TTC549 (cell line): ENCODE measurements around the gene NSD1.

Experiments used
- FAIRE-seq: peaks from 2 replicates; lab custom pipeline; 2012; peaks lifted over from hg19 to GRCh38; lab: Jason Lieb, UNC

Gene NSD1, protein sequence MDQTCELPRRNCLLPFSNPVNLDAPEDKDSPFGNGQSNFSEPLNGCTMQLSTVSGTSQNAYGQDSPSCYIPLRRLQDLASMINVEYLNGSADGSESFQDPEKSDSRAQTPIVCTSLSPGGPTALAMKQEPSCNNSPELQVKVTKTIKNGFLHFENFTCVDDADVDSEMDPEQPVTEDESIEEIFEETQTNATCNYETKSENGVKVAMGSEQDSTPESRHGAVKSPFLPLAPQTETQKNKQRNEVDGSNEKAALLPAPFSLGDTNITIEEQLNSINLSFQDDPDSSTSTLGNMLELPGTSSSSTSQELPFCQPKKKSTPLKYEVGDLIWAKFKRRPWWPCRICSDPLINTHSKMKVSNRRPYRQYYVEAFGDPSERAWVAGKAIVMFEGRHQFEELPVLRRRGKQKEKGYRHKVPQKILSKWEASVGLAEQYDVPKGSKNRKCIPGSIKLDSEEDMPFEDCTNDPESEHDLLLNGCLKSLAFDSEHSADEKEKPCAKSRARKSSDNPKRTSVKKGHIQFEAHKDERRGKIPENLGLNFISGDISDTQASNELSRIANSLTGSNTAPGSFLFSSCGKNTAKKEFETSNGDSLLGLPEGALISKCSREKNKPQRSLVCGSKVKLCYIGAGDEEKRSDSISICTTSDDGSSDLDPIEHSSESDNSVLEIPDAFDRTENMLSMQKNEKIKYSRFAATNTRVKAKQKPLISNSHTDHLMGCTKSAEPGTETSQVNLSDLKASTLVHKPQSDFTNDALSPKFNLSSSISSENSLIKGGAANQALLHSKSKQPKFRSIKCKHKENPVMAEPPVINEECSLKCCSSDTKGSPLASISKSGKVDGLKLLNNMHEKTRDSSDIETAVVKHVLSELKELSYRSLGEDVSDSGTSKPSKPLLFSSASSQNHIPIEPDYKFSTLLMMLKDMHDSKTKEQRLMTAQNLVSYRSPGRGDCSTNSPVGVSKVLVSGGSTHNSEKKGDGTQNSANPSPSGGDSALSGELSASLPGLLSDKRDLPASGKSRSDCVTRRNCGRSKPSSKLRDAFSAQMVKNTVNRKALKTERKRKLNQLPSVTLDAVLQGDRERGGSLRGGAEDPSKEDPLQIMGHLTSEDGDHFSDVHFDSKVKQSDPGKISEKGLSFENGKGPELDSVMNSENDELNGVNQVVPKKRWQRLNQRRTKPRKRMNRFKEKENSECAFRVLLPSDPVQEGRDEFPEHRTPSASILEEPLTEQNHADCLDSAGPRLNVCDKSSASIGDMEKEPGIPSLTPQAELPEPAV (N-terminal part only)

DNA sequence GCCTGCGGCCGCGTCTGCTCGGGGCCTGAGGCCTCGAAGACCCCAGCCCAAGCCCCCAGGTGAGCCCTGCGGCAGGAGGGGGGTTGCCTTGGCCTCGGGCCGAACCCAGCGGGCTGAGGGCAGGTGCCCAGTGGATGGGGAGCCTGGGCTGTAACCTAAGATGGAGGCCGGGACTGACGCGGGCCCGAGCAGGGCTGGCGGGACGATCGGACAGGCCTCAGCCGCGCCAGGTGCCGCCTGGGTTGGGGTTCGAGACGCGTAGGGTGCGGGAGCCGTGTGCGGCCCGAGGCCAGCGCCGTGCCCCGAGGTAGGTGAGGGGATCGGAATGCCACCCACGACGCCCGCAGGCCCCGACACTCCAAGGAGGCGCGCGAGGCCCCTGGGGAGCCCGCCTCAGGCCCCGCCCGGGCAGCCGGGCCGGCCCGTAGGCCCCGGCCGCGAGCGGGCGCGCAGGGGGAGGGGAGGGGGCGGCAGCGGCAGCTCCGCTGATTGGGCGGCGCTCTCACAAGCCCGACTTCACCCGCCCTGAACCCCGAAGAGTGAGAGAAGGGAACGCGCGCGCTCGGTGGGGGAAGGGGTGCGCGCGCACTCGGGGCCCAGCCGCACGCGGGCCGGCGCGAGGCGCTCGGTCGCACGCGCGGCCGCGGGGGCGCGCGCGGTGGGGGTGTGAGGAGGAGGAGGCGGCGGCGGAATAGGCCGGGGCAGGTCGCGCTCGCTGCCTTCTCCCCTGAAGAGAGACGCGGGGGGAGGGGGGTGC lies at the start of gene NSD1:
Gene NSD1, plus strand, starts transcription at position 678 of the 757 bp plus-strand sequence. CDS start 1,331 bp downstream, outside the sequence.
- FAIRE-seq = no peak

- FAIRE-seq = no peak
Measured at GRCh38 chr5:177084175-177084574, 49.4 kb upstream of the NSD1 start.

GRCh38 chr5:177085985-177086653 lies 47.5 kb upstream of the NSD1 start:
- FAIRE-seq = no peak

DNA sequence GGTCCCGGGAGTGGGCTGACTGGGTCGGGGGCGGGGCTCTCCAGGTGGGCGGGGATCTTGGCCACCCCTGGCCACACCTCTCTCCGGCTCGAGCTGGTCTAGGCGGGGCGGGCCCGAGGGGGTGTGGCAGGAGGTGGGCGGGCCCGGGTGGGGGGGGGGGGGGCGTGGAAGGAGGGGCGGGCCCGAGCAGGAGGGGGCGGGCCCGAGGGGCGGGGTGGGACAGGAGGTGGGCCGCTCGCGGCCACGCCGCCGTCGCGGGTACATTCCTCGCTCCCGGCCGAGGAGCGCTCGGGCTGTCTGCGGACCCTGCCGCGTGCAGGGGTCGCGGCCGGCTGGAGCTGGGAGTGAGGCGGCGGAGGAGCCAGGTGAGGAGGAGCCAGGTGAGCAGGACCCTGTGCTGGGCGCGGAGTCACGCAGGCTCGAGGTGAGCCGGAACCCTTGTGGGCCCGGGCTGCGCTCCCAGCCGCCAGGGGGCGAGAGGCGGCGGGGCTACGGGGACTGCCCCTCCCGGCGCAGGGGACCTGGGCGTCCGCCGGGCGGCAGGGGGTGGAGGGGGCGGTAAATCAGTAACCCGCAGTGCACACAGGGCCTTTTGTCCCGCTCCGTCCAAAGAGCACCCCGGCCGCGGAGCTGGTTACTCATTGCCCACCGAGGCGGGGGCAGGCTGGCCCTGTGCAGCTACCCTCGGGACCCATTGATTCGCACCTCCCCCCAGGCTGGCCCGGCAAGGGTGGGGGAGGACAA lies 46.7 kb upstream of the NSD1 start, which contains the start of gene FGFR4:
Gene FGFR4, plus strand, starts transcription at position 262 of the 744 bp plus-strand sequence. CDS start 2,688 bp downstream, outside the sequence.
- no peak for FAIRE-seq

DNA sequence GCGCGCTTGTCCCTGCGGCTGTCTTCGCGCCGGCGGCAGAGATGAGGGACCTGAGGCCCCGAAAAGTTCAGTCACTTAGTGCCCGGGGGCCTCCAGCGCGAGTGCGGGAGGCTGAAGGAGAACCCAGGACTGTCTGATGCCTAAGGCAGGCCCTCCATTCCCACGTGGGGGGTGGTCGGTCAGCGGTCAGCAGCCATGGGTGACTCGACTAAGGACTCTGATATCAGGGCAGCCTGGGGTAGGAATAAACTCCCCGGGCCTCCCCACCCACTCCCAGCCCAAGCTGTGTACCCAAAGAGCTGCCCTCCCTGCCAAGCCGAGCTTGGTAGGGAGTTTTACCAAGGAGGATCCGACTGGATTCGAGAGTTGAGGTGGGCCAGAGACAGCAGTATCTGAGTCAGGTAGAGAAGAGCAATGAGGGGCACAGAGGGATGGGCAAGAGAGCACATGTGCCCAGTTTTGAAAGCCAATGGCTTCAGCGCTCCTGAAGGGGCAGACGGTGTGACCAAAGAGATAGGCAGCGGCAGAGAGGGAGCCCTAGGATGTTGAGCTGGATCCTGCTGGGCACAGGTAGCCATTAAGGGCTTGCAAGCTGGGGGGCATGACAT lies 46.1 kb upstream of the NSD1 start:
- no peak for FAIRE-seq

DNA sequence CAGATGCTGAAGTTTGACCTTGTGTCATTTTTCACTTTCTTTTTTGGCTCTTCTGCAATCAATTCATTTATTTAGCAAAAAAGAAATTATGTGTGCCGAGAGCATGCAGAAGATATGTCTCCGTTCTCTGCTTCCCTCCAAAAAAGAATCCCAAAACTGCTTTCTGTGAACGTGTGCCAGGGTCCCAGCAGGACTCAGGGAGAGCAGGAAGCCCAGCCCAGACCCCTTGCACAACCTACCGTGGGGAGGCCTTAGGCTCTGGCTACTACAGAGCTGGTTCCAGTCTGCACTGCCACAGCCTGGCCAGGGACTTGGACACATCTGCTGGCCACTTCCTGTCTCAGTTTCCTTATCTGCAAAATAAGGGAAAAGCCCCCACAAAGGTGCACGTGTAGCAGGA lies 44.4 kb upstream of the NSD1 start:
- no peak for FAIRE-seq

DNA sequence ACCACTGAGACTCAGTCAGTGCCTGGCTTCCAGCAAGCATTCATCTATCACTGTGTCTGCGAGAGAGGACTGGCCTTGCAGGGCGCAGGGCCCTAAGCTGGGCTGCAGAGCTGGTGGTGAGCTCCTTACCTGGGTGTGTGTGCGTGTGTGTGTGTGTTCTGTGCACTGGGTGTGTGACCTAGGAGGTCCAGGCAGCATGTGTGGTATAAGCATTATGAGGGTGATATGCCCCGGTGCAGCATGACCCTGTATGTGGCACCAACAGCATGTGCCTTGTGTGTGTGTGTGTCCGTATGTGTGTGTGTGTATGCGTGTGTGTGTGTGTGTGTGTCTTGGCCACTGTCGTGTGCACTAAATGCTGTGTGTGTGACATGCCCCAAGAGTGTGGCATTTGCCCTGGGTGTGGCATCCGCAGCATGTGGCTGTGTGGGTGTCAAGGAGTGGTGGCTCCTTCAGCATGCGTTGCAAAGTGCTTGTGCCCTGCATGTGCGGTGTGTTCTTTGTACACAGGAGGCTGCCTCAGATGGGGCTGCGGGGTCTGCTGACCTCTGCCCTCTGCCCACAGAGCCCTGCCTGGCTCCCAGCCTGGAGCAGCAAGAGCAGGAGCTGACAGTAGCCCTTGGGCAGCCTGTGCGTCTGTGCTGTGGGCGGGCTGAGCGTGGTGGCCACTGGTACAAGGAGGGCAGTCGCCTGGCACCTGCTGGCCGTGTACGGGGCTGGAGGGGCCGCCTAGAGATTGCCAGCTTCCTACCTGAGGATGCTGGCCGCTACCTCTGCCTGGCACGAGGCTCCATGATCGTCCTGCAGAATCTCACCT lies 43.5 kb upstream of the NSD1 start:
- FAIRE-seq = no peak

DNA sequence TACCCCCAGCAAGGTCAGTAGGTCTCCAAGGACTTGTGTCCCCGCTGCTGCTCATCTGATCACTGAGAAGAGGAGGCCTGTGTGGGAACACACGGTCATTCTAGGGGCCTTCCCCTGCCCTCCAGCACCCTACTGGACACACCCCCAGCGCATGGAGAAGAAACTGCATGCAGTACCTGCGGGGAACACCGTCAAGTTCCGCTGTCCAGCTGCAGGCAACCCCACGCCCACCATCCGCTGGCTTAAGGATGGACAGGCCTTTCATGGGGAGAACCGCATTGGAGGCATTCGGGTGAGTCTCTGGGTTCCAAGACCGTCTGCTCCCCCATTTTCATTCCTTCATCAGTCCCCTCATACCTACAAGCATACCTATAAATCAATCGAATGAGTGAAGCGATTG lies 42.8 kb upstream of the NSD1 start:
- FAIRE-seq = no peak

- no peak for FAIRE-seq
Measured at GRCh38 chr5:177091232-177091631, 42.3 kb upstream of the NSD1 start.

- no peak for FAIRE-seq
Measured at GRCh38 chr5:177092178-177093081, 41.1 kb upstream of the NSD1 start.

DNA sequence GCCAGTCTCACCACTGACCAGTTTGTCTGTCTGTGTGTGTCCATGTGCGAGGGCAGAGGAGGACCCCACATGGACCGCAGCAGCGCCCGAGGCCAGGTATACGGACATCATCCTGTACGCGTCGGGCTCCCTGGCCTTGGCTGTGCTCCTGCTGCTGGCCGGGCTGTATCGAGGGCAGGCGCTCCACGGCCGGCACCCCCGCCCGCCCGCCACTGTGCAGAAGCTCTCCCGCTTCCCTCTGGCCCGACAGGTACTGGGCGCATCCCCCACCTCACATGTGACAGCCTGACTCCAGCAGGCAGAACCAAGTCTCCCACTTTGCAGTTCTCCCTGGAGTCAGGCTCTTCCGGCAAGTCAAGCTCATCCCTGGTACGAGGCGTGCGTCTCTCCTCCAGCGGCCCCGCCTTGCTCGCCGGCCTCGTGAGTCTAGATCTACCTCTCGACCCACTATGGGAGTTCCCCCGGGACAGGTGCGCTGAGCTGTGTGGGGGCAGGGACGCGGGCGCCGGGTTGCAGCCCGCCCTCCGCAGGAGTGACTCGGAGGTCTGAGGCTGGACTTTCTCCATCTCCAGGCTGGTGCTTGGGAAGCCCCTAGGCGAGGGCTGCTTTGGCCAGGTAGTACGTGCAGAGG lies 40.4 kb upstream of the NSD1 start:
- FAIRE-seq = no peak

- FAIRE-seq = no peak
Measured at GRCh38 chr5:177093803-177094202, 39.8 kb upstream of the NSD1 start.

- FAIRE-seq = no peak
Measured at GRCh38 chr5:177094224-177095087, 39.1 kb upstream of the NSD1 start.

DNA sequence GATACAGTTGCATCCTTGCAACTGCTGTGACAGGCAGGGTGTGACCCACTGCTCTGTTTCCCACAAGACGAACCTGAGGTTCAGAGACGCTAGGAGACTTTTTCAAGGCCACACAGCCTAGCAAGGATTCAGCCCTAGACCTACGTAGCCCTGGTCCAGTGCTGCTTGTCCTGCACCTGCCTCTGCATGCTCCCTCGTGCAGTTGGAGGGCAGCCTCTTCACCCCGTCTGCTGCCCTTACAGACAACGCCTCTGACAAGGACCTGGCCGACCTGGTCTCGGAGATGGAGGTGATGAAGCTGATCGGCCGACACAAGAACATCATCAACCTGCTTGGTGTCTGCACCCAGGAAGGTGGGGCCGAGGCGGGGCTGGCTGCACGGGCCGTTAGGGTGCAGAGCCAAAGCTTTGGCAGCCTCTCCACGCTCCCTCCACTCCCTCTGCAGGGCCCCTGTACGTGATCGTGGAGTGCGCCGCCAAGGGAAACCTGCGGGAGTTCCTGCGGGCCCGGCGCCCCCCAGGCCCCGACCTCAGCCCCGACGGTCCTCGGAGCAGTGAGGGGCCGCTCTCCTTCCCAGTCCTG lies 38.4 kb upstream of the NSD1 start:
- no peak for FAIRE-seq

- no peak for FAIRE-seq
Measured at GRCh38 chr5:177096162-177097015, 37.2 kb upstream of the NSD1 start.
